Calu3 (cell line): ENCODE measurements around the gene TIE1. TPM values are rescaled to one million over a fixed set of nuclear protein-coding genes. Genes with fewer than 3 reads are reported as not detected.

ENCODE experiments used
- BruUV-seq: library from RNA; stranded (reverse); fragments of 400-500 nt; replicated peaks from 2 replicates; lab custom pipeline; 2021; lab: Mats Ljungman, UMichigan
- CTCF ChIA-PET: fragments of 300-600 bp; sonication (Branson Sonifier 250); formaldehyde crosslinking; loops from one replicate; lab custom pipeline; 2022; ENCODE audit warnings: antibody characterized with exemption; lab: Charles Lee
- DNase-seq: peaks from one replicate; pipeline ENCODE4 v3.0.0; 2022
- H3K27ac Mint-ChIP-seq: one replicate; pipeline ENCODE4 v1.8.0; 2022; ENCODE audit warnings: mixed read lengths; ENCODE audit not compliant: unreplicated experiment
- H3K27me3 Mint-ChIP-seq: one replicate; pipeline ENCODE4 v1.8.0; 2022; ENCODE audit warnings: mixed read lengths; ENCODE audit not compliant: unreplicated experiment
- H3K36me3 Mint-ChIP-seq: one replicate; pipeline ENCODE4 v1.8.0; 2022; ENCODE audit warnings: mild to moderate bottlenecking, moderate library complexity, mixed read lengths; ENCODE audit not compliant: insufficient read depth, unreplicated experiment
- H3K4me1 Mint-ChIP-seq: one replicate; pipeline ENCODE4 v1.8.0; 2022; ENCODE audit warnings: mild to moderate bottlenecking, low read depth, mixed read lengths; ENCODE audit not compliant: unreplicated experiment
- H3K4me3 Mint-ChIP-seq: one replicate; pipeline ENCODE4 v1.8.0; 2022; ENCODE audit warnings: mild to moderate bottlenecking, low read depth, moderate library complexity, mixed read lengths; ENCODE audit not compliant: unreplicated experiment
- H3K9me3 Mint-ChIP-seq: one replicate; pipeline ENCODE4 v1.8.0; 2022; ENCODE audit warnings: low read depth, mixed read lengths; ENCODE audit not compliant: unreplicated experiment
- CTCF ChIP-seq: fragments of 200-600 bp; IDR thresholded peaks from one replicate; pipeline ENCODE4 v1.8.0; 2022; ENCODE audit warnings: antibody characterized with exemption; ENCODE audit not compliant: unreplicated experiment
- intact Hi-C: fragments of 100-400 bp; cut with micrococcal nuclease; formaldehyde crosslinking; loops from one replicate; pipeline ENCODE4 v1.10.0; 2022; ENCODE audit not compliant: unreplicated experiment
- total RNA-seq: library from RNA; stranded (reverse); gene quantifications from 2 replicates; pipeline ENCODE4 v1.2.3, GENCODE V29; 2022

Gene TIE1
- total RNA-seq, 1 experiment from 2014 or later, result not detected

GRCh38 chr1:43274804-43275180, 26.0 kb upstream of the TIE1 start:
- Mint-ChIP-seq H3K27me3 (no peaks in the 10 kb centered on the region), H3K36me3 (peaks cover 34% of the 10 kb centered on the region), H3K4me1 (peaks cover 22% of the 10 kb centered on the region), H3K27ac (peak overlapping the region; percentile 18), H3K4me3 (no peak overlapping the region), H3K9me3 (no peaks in the 10 kb centered on the region)
- CTCF ChIA-PET, result no interaction called here
- TF ChIP-seq CTCF, result no peak
- no peak for DNase-seq
- no TSS peak for BruUV-seq
- intact Hi-C loops, result no loop called here

- no peak overlapping the region for H3K27ac Mint-ChIP-seq
- TF ChIP-seq CTCF, result no peak
- CTCF ChIA-PET, result interaction anchor here (1.2 kb wide), 1 partner anchor 10 kb away, joined by 3 read pairs; the partner anchor contains the start of gene C1orf210
- no peaks in the 10 kb centered on the region for H3K27me3 Mint-ChIP-seq
- peaks cover 24% of the 10 kb centered on the region for H3K36me3 Mint-ChIP-seq
- DNase-seq, result no peak
- H3K9me3 Mint-ChIP-seq, result no peaks in the 10 kb centered on the region
- H3K4me3 Mint-ChIP-seq, result no peak overlapping the region
- peaks cover 10% of the 10 kb centered on the region for H3K4me1 Mint-ChIP-seq
- BruUV-seq, result no TSS peak
- intact Hi-C loops, result no loop called here
Observed at GRCh38 chr1:43275826-43276620, 24.8 kb upstream of the TIE1 start.

- Mint-ChIP-seq H3K27ac (no peak overlapping the region), H3K36me3 (peaks cover 27% of the 10 kb centered on the region)
- intact Hi-C loops, result no loop called here
Observed at GRCh38 chr1:43276673-43277072, 24.1 kb upstream of the TIE1 start.

More at GRCh38 chr1:43276673-43277072, 24.1 kb upstream of the TIE1 start:
- Mint-ChIP-seq H3K27me3 (no peaks in the 10 kb centered on the region), H3K4me3 (no peak overlapping the region), H3K9me3 (no peaks in the 10 kb centered on the region), H3K4me1 (peaks cover 3% of the 10 kb centered on the region)
- DNase-seq, result no peak
- BruUV-seq, result no TSS peak
- CTCF ChIA-PET, result interaction anchor here (0.8 to 1.2 kb wide), 2 partner anchors 9 to 33 kb away, joined by 3 read pairs; partner anchors contain the start of gene C1orf210
- no peak for TF ChIP-seq CTCF
